HepG2 (cell line): Measurements from ENCODE around the gene TBX15.

Experiments used
- FOXA1 ChIP-seq, 2 experiments: fragments of 450-650 bp in 1 of 2; sonication (generic) in 1 of 2; formaldehyde crosslinking in 1 of 2; IDR thresholded peaks; 2 replicates each; pipeline versions ENCODE4 v1.4.0 to v1.6.1; 2016 to 2020; ENCODE audit warnings: missing genetic modification reagents in 1 of 2
- HMG20B ChIP-seq: conservative IDR thresholded peaks from 2 replicates; pipeline ENCODE4 v1.6.1; 2016; ENCODE audit warnings: missing genetic modification reagents, missing compliant biosample characterization
- RARG ChIP-seq: sonication (generic); formaldehyde crosslinking; IDR thresholded peaks from 2 replicates; pipeline ENCODE4 v1.4.0; 2020; ENCODE audit warnings: low read depth, mild to moderate bottlenecking, missing genetic modification reagents
- RCOR2 ChIP-seq: IDR thresholded peaks from 2 replicates; pipeline ENCODE4 v1.6.1; 2016; ENCODE audit warnings: missing biosample characterization, missing genetic modification reagents
- ZNF747 ChIP-seq: sonication (generic); formaldehyde crosslinking; IDR thresholded peaks from 2 replicates; pipeline ENCODE4 v1.8.1; 2023; ENCODE audit warnings: missing genetic modification reagents, mild to moderate bottlenecking, borderline replicate concordance

DNA sequence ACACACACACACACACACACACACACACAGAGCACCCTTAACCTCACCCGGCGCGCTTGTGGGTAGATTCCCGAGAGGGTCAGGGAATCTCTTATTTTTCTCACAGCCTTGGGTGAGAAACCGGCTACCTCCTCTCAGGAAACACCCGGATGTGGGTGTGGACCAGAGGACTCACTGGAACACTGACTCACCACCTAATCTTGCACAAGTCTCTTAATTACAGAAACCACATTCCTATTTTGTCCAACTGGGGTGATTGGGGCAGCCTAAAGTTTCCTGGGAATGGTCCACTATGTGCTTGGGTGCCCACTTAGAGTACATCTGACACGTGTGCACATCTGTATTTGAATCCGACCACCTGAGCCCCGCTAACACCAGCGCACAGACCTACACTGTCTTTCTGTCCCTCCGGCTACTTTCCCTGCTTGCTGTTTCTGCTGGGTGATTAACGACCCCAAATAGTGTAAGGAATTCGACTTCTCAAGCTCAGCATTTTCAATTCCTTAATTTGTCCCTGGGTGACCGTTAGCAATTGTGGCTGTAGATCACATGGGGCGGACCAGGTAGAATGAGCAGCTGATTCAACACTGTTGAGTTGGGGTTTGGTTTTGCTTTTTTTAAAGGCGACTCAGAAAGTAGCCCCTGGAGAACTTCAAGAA lies 14.0 kb upstream of the TBX15 start:
- TF ChIP-seq HMG20B (CRISPR knock-in tag) (no peak), ZNF747 (no peak), RARG (CRISPR knock-in tag) (no peak), FOXA1 (IDR thresholded peaks at IDR 0.05) (no peak), FOXA1 (CRISPR knock-in tag; IDR thresholded peaks at IDR 0.05) (no peak), RCOR2 (no peak)
